IPS-18c (cell line): ENCODE measurements around the gene SBSN.

Experiments used
- H3K4me3 ChIP-seq: 2 replicates; pipeline ENCODE4 v1.7.0; 2013; ENCODE audit warnings: low read depth, mild to moderate bottlenecking, low read length, moderate library complexity; ENCODE audit not compliant: insufficient read depth
- H3K9me3 ChIP-seq: one replicate; pipeline ENCODE4 v1.6.1; 2013; ENCODE audit warnings: mild to moderate bottlenecking, low read length, moderate library complexity; ENCODE audit not compliant: control insufficient read depth, insufficient read depth

Gene SBSN, protein sequence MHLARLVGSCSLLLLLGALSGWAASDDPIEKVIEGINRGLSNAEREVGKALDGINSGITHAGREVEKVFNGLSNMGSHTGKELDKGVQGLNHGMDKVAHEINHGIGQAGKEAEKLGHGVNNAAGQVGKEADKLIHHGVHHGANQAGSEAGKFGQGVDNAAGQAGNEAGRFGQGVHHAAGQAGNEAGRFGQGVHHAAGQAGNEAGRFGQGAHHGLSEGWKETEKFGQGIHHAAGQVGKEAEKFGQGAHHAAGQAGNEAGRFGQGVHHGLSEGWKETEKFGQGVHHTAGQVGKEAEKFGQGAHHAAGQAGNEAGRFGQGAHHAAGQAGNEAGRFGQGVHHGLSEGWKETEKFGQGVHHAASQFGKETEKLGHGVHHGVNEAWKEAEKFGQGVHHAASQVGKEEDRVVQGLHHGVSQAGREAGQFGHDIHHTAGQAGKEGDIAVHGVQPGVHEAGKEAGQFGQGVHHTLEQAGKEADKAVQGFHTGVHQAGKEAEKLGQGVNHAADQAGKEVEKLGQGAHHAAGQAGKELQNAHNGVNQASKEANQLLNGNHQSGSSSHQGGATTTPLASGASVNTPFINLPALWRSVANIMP

DNA sequence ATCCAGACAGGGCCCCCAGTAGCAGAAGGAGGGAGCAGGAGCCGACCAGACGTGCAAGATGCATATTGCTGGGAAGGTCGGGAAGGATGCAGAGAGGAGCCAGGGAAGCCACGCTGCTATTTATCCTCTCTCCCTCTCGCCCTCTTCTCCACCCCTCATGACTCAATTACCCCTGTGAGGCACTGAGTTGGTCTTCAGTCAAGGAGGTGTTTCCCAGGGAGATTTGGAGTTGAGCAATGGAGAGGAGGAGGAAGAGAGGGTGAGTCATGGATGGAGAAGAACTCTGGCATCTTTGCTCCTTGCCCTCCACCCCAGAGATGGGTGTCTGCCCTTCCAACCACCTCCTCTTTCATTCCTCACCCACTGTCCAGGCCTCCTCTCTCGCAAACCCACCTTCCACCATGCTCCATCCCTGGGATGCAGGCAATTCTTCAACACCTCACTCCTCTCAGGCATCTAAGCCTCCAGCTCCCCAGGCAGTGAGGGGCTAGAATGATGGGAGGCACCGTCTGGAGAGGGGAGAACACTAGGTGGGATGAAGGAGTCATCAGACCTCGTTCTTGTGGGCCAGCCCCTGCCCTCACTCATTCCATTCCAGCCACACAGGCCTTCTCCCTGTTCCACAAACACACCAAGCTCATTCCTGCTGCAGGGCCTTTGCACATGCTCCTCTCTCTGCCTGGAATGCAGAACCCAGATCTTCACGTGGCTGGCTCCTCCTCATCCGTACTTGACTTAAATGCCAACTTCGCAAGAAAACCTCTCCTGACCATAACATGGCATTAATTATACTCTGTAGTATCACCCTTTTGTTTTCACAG lies at the start of gene SBSN:
Gene SBSN, minus strand, starts transcription at position 94 of the 821 bp plus-strand sequence. Its CDS starts 30 bp downstream, at position 64.
- no peak within 1 kb of the TSS for H3K4me3 ChIP-seq

DNA sequence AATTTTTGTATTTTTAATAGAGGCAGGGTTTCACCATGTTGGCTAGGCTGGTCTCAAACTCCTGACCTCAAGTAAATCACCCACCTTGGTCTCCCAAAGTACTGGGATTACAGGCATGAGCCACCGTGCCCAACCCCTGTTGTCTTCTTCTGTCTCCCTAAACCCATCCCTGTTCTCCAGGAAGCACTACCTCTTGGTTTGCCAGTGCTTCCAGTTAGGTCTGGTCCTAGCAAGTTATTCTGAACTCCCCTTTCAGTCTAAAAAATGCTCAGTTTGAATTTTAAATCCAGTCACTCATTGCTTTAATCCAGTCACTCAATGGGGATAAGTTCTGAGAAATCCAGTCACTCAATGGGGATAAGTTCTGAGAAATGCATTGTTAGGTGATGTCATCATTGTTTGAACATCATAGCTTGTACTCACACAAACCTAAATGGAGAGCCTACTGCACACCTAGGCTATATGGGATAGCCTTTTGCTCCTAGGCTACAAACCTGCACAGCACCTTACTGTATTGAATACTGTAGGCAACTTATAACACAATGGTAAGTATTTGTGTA lies 43.4 kb upstream of the SBSN start:
- H3K4me3 ChIP-seq: no peak overlapping the region
- H3K9me3 ChIP-seq: peaks cover 1% of the 10 kb centered on the region

More for the DNA sequence above, at the start of gene SBSN:
- peaks cover 2% of the 10 kb centered on the region for H3K9me3 ChIP-seq

DNA sequence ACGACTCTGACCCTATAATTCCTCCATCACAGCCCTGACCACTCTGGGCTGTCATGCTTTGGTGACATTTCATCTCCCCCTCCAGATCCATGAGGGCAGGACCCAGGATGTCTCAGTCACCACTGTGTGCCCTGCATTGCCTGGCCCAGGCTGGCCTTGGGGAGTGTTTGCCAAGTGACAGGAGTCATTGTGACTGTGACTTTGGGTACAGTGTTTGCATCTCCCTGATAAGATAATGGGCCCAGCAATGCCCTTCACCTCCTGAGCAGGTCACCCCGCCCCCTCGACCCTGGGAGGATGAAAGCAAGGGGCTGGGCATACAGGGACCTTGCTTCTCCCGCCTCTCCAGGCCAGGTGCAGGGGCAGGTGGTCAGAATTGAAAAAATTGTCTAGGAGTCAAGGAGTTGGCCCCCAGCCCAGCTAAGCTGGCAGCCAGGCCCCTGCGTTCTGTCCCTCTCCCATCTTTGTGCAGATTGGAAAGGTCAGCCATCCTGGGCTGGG lies 41.2 kb upstream of the SBSN start:
- Histone ChIP-seq H3K4me3 (no peak overlapping the region), H3K9me3 (no peaks in the 10 kb centered on the region)

DNA sequence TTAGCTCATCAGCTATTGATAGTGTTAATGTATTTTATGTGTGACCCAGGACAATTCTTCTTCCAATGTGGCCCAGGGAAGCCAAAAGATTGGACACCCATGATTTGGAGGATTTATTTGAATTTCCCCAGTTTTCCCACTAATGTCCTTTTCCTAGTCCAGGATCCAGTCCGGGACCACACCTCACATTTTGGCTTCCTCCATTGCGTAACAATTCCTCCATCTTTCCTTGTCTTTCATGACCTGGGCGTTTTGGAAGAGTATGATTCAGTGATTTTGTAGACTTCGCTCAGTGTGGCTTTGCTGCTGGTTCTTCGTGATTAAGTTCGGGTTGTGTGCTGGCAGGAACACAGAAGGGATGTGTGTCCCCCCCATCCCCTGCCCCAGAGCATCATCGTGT lies 38.6 kb upstream of the SBSN start:
- no peaks in the 10 kb centered on the region for H3K9me3 ChIP-seq
- no peak overlapping the region for H3K4me3 ChIP-seq

DNA sequence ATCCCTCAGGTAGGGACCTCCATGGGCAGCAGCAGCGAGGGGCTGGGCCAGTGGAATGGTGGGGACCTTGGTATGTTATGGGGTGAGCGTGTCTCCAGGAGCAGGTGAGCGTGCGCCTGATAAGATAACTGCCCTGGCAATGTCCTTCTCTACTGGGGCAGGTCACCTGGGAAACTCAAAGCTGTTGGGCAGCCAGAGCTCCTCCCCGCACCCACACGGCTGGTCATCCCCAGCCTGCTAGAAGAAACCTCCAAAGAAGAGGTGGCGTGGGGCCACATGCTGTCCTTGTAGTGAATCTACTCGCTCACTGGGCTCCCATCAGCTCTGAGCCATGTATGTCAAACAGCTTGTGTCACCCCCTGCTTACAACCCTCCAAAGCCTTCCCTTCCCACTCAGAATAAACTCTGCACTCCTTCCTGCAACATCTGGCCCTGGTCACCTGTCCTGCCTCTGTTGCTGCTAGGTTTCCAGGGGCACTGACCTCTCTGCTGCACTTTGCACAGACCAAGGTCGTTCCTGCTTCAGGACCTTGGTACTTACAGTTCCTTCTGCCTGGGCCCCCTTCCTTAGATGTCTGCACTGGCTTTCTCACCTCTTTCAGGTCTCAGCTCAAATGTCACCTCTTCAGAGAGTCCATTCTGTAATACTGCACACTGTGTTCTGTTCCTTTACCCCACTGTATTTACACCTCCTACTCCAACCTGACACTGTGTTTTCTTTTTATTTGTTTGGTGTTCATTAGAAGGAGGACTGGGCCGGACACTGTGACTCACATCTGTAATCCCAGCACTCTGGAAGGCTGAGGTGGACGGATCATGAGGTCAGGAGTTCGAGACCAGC lies 37.1 kb upstream of the SBSN start:
- Histone ChIP-seq H3K9me3 (no peaks in the 10 kb centered on the region), H3K4me3 (no peak overlapping the region)

DNA sequence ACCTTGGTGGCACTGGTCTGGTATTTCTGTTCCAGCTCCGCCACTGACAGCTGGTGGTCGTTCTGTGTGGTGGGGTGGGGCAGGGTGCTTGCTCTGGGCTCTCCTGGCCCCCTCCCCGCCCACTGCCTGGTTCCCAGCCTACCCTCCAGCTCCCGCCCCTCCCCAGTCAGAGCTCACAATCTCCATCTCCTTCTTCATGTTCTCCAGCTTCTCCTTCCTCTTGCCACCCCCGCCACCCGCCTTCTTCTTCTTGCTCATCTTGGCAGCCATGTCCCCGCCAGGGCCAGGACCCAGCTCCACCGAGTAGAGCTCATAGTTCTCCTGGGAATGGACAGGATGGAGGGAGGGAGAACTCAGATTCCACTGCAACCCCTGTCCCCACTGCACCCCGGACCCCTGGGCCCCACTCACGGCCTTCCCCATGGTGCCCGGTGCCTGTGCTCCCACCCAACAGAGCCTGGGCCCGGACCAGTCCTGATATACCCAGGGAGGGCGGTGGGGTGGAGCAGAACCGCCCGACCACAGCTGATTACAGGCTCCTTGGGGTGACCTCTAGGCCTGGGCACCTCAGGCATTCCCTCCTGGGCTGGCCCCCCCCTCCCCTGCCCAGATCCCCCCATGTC lies 35.2 kb upstream of the SBSN start, which contains the start of gene ATP4A:
Gene ATP4A, minus strand, starts transcription at position 452 of the 623 bp plus-strand sequence. Its CDS starts 29 bp downstream, at position 423.
- Histone ChIP-seq H3K4me3 (no peak within 1 kb of the TSS), H3K9me3 (no peaks in the 10 kb centered on the region)

DNA sequence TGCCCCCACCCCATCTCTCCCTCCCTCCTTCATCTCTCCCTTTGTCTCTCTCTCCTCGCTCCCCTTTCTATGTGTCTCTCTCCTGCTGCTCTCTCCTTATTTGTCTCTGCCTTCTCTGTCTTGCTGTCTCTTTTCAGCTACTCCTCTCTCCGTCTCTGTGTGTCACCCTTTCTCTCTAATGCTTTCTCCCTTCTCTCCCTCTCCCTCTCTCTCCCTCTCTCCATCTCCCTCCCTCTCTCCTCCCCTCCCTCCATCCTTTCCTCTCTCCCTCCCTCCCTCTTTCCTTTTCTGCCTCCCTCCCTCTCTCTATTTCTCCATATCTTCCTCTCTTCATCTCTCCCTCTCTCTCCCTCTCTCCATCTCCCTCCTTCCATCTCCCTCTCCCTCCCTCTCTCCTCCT lies 34.7 kb upstream of the SBSN start:
- no peaks in the 10 kb centered on the region for H3K9me3 ChIP-seq
- H3K4me3 ChIP-seq: no peak overlapping the region

DNA sequence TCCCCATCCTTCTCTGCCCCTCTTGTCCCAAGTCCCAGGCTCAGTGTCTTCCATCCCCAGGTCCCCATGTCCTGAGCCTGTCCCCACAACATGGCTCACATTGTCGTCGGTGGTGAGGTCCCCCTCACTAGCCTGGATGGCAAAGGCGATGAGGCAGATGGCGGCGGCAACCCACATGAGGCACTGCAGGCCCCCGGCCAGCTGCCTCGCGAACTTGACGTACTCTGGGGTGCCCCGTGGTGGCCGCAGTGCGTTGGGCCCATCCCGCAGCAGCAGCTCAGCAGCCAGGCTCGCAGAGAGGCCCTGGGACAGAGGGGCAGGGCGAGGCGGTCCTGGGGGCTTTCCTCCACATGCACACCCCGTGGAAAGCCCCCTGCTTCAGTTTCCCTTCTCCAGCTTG lies 34.2 kb upstream of the SBSN start:
- Histone ChIP-seq H3K9me3 (no peaks in the 10 kb centered on the region), H3K4me3 (no peak overlapping the region)

DNA sequence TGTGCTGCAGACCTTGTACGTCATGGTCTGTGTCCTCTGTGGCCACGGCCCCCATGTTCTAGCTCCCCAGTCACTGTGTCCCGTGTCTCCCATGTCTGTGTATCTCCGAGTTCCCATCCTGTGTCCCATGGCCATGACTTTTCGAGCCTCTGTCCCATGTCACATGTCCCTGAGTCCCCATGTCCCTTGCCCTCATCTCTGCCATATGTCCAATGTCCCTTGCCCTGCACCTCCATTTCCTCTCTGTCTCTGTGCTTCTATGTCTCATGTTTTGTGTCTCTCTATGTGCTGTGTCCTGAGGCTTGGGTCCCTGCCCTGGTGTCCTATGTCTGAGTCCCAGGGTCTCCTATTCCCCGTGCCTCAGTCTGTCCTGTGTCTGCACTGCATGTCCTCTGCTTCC lies 33.3 kb upstream of the SBSN start:
- Histone ChIP-seq H3K9me3 (no peaks in the 10 kb centered on the region), H3K4me3 (no peak overlapping the region)

DNA sequence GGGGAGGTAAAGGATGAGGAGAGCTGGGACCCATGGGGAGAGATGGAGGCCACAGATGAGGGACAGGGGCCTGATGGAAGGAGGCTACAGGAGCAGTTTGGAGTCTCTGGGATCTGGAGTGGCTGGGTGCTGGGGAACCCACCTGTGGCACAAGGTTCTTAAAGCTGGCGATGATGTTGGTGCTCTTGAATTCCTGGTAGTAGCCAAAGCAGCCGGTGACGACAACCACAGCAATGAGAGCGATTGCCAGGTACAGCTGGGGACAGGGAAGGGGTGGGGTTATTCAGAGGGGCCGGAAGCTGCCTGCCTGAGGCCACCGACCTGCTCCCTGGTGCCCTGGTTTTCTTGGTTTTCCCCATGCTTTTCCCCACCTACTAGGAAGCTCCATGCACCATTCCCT lies 32.6 kb upstream of the SBSN start:
- no peaks in the 10 kb centered on the region for H3K9me3 ChIP-seq
- H3K4me3 ChIP-seq: no peak overlapping the region

DNA sequence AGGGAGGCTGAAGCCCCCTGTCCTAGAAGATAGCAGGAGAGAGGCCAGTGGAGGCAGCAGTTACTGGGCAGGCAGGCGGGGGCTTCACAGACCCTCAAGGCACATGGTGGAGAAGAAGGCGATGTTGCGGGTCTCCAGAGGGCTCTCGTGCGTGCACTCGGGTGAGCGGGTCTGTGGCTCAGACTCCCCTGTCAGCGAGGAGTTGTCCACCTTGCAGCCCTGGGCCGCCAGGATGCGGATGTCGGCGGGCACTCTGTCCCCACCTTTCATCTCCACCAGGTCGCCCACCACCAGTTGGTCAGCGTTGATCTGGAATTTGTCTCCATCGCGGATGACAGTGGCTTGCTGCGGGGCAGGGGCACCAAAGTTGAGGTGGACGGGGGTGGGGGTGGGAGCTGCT lies 32.2 kb upstream of the SBSN start:
- Histone ChIP-seq H3K4me3 (no peak overlapping the region), H3K9me3 (no peaks in the 10 kb centered on the region)

DNA sequence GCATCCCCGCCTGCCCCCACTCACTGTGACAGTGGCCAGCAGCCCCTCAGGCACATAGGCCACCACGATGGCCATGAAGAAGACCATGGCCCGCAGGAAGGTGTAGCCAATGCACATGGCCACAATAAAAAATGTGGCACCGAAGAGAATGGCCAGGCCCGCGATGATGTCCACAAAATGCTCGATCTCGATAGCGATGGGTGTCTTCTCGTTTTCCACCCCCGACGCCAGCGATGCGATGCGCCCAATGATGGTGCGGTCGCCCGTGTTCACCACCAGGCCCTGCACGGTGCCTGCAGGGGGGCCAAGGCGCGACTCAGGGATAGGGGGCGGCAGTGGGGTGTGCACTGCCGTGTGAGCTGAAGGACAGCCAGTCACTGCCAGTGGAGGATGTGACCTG lies 31.7 kb upstream of the SBSN start:
- no peak overlapping the region for H3K4me3 ChIP-seq
- H3K9me3 ChIP-seq: no peaks in the 10 kb centered on the region

DNA sequence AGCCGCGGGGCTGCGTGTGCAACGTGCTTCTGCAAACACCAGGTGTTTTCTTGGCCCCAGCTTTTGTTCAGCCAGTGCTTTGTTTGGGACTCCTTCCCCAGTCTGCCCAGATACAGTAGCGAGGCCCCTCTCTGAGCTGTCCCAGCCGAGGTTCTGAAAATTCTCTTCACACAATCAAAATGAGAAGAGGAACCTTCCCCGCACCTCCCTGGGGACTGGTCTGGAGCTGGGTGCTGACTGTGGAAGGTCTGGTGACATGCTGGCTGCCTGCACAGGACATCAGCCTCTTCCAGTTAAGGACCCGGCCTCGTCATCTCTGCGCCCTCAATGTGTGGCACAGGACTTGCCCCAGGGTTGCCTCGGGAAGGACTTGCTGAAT lies 31.2 kb upstream of the SBSN start:
- H3K4me3 ChIP-seq: no peak overlapping the region
- H3K9me3 ChIP-seq: no peaks in the 10 kb centered on the region

DNA sequence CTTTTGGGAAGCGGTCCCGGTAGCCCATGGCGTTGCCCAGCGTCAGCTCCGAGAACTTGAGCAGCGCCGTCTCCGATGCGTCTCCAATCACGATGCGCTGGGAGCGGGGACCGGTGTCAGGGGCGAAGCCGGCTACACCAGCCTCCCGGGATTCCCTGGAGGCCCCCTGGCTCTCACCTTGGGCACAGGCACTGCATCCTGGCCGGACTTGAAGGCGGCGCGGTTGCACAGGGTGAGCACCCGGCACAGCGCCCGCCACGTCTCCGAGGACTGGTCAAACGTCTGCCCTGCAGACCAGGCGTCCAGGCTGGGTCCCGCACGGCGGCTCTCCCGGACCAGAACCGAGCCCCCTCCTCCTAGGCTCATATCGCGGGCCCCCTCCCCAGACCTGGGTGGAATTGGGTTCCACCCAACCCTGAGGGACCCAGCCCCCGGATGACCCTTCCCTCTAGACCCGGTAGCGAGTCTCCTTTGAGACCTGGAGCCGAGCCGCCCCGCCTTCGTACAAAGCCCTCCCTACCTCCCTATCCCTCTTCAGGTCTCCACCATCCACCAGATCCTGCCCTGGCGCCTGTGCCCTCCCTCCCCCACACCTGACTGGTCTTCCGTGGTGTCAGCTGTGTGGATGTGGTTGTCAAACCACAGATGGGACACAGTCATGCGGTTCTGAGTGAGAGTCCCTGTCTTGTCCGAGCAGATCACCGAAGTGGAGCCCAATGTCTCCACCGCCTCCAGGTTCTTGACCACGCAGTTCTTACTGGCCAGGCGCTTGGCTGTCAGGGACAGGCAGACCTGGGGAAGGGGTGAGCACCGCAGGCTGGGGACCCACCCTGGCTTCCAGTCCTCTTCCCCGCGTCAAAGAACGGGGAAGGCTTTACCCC lies 30.5 kb upstream of the SBSN start:
- H3K9me3 ChIP-seq: no peaks in the 10 kb centered on the region
- H3K4me3 ChIP-seq: peak overlapping the region; percentile 71

DNA sequence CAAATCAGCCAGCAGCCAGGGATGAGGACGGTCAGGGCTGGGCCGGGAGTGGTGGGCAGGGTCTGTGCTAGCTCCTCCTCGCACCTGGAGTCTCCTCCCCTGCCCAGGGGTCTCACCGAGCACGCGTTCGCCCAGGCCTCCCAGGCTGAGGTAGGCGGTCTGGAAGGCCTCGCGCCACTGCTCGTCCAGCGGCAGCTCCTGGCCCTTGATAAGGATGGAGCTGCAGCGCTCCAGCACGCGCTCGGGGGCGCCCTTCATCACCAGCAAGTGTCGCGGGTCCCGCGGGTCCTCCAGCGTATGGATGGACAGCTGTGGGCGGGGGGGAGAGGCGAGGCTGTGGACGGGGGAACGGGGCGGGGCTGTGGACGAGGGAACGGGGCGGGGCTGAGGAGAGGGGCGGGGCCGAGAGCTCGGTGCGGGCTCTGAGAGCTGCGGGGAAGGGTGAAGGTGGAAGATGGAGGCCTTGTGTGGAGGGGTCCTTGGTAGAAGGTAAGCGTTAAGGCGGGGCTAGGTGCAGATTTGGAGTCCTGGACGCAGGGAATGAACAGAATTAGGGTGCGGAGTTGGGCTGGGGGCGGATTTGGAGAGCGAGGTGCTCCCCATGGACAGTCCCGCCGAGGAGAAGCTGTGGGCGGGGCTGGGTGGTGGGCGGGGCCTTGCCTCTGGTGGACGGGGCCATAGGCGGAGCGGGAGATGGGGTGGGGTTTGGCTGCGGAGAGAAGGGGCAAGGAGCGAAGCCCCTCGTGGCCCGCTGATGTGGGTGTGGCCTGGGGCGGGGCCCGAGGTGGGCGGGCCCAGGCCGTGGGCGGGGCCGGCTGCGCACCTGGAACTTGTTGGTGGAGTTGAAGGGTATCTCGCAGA lies 29.7 kb upstream of the SBSN start:
- Histone ChIP-seq H3K9me3 (no peaks in the 10 kb centered on the region), H3K4me3 (peak overlapping the region; percentile 71)
